Fibroblast of lung (primary cell): ENCODE data around the gene LTBP1. TPM values are rescaled to one million over a fixed set of nuclear protein-coding genes. Genes with fewer than 3 reads are reported as not detected.

Source experiments
- DNase-seq, 2 donors: peaks; one replicate each; pipeline versions ENCODE4 v3.0.0 to v3.0.0-alpha.2; 2010; ENCODE audit warnings: low read depth in 2 of 2
- H2AFZ ChIP-seq: 2 replicates; pipeline ENCODE4 v1.5.1; 2012; ENCODE audit warnings: low read length, control low read depth, inconsistent platforms
- H3K27ac ChIP-seq: 2 replicates; pipeline ENCODE4 v1.5.1; 2011; ENCODE audit warnings: low read length, control low read depth; ENCODE audit not compliant: insufficient read depth
- H3K27me3 ChIP-seq: 2 replicates; pipeline ENCODE4 v1.5.1; 2011; ENCODE audit warnings: mild to moderate bottlenecking, low read length; ENCODE audit not compliant: control insufficient read depth, insufficient read depth
- H3K36me3 ChIP-seq: 2 replicates; pipeline ENCODE4 v1.5.1; 2011; ENCODE audit warnings: low read length; ENCODE audit not compliant: control insufficient read depth, insufficient read depth
- H3K4me1 ChIP-seq: 2 replicates; pipeline ENCODE4 v1.5.1; 2011; ENCODE audit warnings: low read length; ENCODE audit not compliant: control insufficient read depth, insufficient read depth; ENCODE audit errors: extremely low read depth
- H3K4me2 ChIP-seq: 2 replicates; pipeline ENCODE4 v1.5.1; 2011; ENCODE audit warnings: low read length, control low read depth; ENCODE audit not compliant: insufficient read depth; ENCODE audit errors: extremely low read depth
- H3K4me3 ChIP-seq, 4 experiments: fragments of 200-600 bp in 1 of 4; sonication (generic) in 1 of 4; replicated peaks in 1 of 4; 2 replicates each; pipeline ENCODE4 v1.5.1; 2011 to 2016; ENCODE audit warnings: low read length in 4 of 4, low read depth in 3 of 4, mild to moderate bottlenecking in 3 of 4, control low read depth in 2 of 4, inconsistent platforms in 1 of 4, mixed read lengths in 1 of 4; ENCODE audit not compliant: insufficient read depth in 1 of 4; ENCODE audit errors: control extremely low read depth in 1 of 4
- H3K79me2 ChIP-seq: 2 replicates; pipeline ENCODE4 v1.5.1; 2012; ENCODE audit warnings: mild to moderate bottlenecking, low read length, inconsistent platforms; ENCODE audit not compliant: control insufficient read depth, insufficient read depth
- H3K9ac ChIP-seq: 2 replicates; pipeline ENCODE4 v1.5.1; 2011; ENCODE audit warnings: mild to moderate bottlenecking, low read length, control low read depth; ENCODE audit not compliant: insufficient read depth
- H3K9me3 ChIP-seq: 2 replicates; pipeline ENCODE4 v1.5.1; 2012; ENCODE audit warnings: low read depth, low read length; ENCODE audit not compliant: control insufficient read depth, insufficient read depth
- H4K20me1 ChIP-seq: 2 replicates; pipeline ENCODE4 v1.5.1; 2011; ENCODE audit warnings: low read length; ENCODE audit not compliant: control insufficient read depth, insufficient read depth; ENCODE audit errors: extremely low read depth
- CTCF ChIP-seq, 2 donors: IDR thresholded peaks in 1 of 2; conservative IDR thresholded peaks in 1 of 2; 1 replicate in 1 of 2; 2 replicates in 1 of 2; pipeline ENCODE4 v1.5.1; 2011 to 2012; ENCODE audit warnings: low read length in 2 of 2, control low read depth in 1 of 2, inconsistent platforms in 1 of 2, low read depth in 1 of 2, mild to moderate bottlenecking in 1 of 2
- EZH2 ChIP-seq: IDR thresholded peaks from 2 replicates; pipeline ENCODE4 v1.5.1; 2012; ENCODE audit warnings: low read length, control low read depth, mild to moderate bottlenecking; ENCODE audit errors: missing control alignments
- polyA plus RNA-seq, 2 donors: library from polyadenylated mRNA; depleted of rRNA in 1 of 2; stranded (reverse) in 1 of 2; unstranded in 1 of 2; fragments of >200 nt; gene quantifications; 2 replicates each; pipeline ENCODE4 v1.2.1, GENCODE V29; 2011 to 2012; ENCODE audit warnings: missing spikeins in 1 of 2
- total RNA-seq: library from RNA; depleted of rRNA; stranded (reverse); fragments of >200 nt; gene quantifications from 2 replicates; pipeline ENCODE4 v1.2.1, GENCODE V29; 2014

LTBP1 gene
- total and polyA plus RNA-seq, 2 donors (not counting 1 experiment from before 2014, with no cell fraction given): 254 to 324 TPM

DNA sequence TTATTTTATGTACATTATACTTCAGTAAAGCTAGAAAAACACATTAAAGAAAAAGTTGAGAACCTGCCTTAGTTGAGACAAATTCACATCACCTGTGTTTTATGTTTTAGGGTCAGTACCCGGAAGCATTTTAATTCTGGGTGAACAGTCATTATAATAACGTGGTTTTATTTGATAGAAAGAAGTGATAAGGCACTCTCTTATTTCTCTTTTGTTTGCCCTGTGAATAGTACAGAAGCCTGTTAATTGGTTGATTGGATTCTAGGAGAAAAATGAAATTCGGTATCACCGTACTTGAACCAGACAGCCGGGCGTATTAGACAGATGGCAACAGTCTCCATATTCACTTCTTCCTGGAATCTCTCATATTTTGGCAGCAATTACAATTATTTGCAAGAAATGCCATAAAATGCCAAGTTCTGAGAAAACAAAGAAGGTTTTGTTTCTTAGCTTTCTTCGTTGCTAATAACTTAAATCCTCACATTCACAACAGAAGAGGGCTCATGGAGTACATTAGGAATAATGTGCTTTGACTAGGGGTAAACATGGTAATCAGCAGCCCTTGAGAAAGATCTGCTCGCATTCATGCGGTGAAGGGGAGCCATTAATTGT, 361.0 kb downstream of the LTBP1 start:
- DNase-seq: no peak
- Histone ChIP-seq H3K79me2 (no peaks in the 10 kb centered on the region), H3K9me3 (no peaks in the 10 kb centered on the region), H3K9ac (no peak overlapping the region), H3K4me3 (no peak overlapping the region), H3K4me2 (no peak overlapping the region), H2AFZ (no peak overlapping the region), H3K36me3 (peaks cover 8% of the 10 kb centered on the region), H4K20me1 (no peaks in the 10 kb centered on the region), H3K27me3 (no peaks in the 10 kb centered on the region), H3K4me1 (peaks cover 2% of the 10 kb centered on the region), H3K27ac (no peak overlapping the region)
- no peak for TF ChIP-seq CTCF (conservative IDR thresholded peaks at IDR 0.05 in 1 of 2, IDR thresholded peaks at IDR 0.05 in 1 of 2; ENCODE audit: low read depth in 1 of 2, low read length in 2 of 2)
- no peak for TF ChIP-seq EZH2

GRCh38 chr2:33312355-33312754, 365.6 kb downstream of the LTBP1 start:
- Histone ChIP-seq H3K9me3 (no peaks in the 10 kb centered on the region), H2AFZ (no peak overlapping the region), H3K27ac (no peak overlapping the region), H3K27me3 (no peaks in the 10 kb centered on the region), H3K79me2 (no peaks in the 10 kb centered on the region), H3K9ac (no peak overlapping the region), H3K4me2 (no peak overlapping the region), H4K20me1 (no peaks in the 10 kb centered on the region), H3K4me1 (peaks cover 2% of the 10 kb centered on the region), H3K36me3 (peaks cover 2% of the 10 kb centered on the region), H3K4me3 (no peak overlapping the region)
- TF ChIP-seq CTCF (conservative IDR thresholded peaks at IDR 0.05 in 1 of 2, IDR thresholded peaks at IDR 0.05 in 1 of 2; ENCODE audit: low read depth in 1 of 2, low read length in 2 of 2) (no peak), EZH2 (no peak)
- DNase-seq: no peak

GRCh38 chr2:33313039-33313438, 366.3 kb downstream of the LTBP1 start:
- TF ChIP-seq EZH2 (no peak), CTCF (conservative IDR thresholded peaks at IDR 0.05 in 1 of 2, IDR thresholded peaks at IDR 0.05 in 1 of 2; ENCODE audit: low read depth in 1 of 2, low read length in 2 of 2) (no peak)
- Histone ChIP-seq H3K79me2 (no peaks in the 10 kb centered on the region), H3K36me3 (peaks cover 2% of the 10 kb centered on the region), H3K27ac (no peak overlapping the region), H3K27me3 (no peaks in the 10 kb centered on the region), H3K9me3 (no peaks in the 10 kb centered on the region), H3K4me2 (no peak overlapping the region), H2AFZ (no peak overlapping the region), H3K4me3 (no peak overlapping the region), H3K4me1 (peaks cover 2% of the 10 kb centered on the region), H3K9ac (no peak overlapping the region), H4K20me1 (no peaks in the 10 kb centered on the region)
- DNase-seq: no peak
